ENCODE data around the gene SEC23A.
"Not testable (repeated sequence)": the region's sequence is repeated elsewhere in the genome, so short reads cannot be mapped to it uniquely, and the experiment has no call there.

Gene SEC23A

GRCh38 chr14:39102969-39103957 is at the start of gene SEC23A:
TSS of gene SEC23A (minus strand) at chr14:39103235. CDS start at chr14:39096118, 7,117 bp downstream.
- DNase-seq: peak; percentile 80

- DNase-seq: no peak
Measured at GRCh38 chr14:39145266-39145966, 42.4 kb upstream of the SEC23A start.

GRCh38 chr14:39143226-39143625 is 40.2 kb upstream of the SEC23A start:
- not testable (repeated sequence) for DNase-seq

- DNase-seq: not testable (repeated sequence)
Measured at GRCh38 chr14:39141623-39142022, 38.6 kb upstream of the SEC23A start.

GRCh38 chr14:39140170-39140569 is 37.1 kb upstream of the SEC23A start:
- DNase-seq: no peak

GRCh38 chr14:39138440-39138839 is 35.4 kb upstream of the SEC23A start:
- DNase-seq: no peak

GRCh38 chr14:39137835-39138234 is 34.8 kb upstream of the SEC23A start:
- not testable (repeated sequence) for DNase-seq

GRCh38 chr14:39122330-39123138 is 19.5 kb upstream of the SEC23A start:
- no peak for DNase-seq

GRCh38 chr14:39114073-39114838 is 11.2 kb upstream of the SEC23A start, which contains the start of gene GEMIN2:
TSS of gene GEMIN2 (plus strand) at chr14:39114323. CDS start at chr14:39114339, 16 bp downstream.
- peak; percentile 94 for DNase-seq

GRCh38 chr14:39113685-39114072 is 10.6 kb upstream of the SEC23A start:
- DNase-seq: no peak

- DNase-seq: no peak
Measured at GRCh38 chr14:39109893-39110715, 7.1 kb upstream of the SEC23A start.

GRCh38 chr14:39108791-39109190 is 5.8 kb upstream of the SEC23A start:
- no peak for DNase-seq

- no peak for DNase-seq
Measured at GRCh38 chr14:39107591-39107996, 4.6 kb upstream of the SEC23A start.

GRCh38 chr14:39104078-39104801 is 1.2 kb upstream of the SEC23A start:
- not testable (repeated sequence) for DNase-seq

GRCh38 chr14:39102265-39102968 is 618 bp downstream of the SEC23A start:
- no peak for DNase-seq

- no peak for DNase-seq
Measured at GRCh38 chr14:39099748-39100147, 3.3 kb downstream of the SEC23A start.

- not testable (repeated sequence) for DNase-seq
Measured at GRCh38 chr14:39099215-39099614, 3.8 kb downstream of the SEC23A start.

GRCh38 chr14:39097159-39097558 is 5.9 kb downstream of the SEC23A start:
- DNase-seq: no peak

- DNase-seq: no peak
Measured at GRCh38 chr14:39094515-39094914, 8.5 kb downstream of the SEC23A start.

- DNase-seq: no peak
Measured at GRCh38 chr14:39091716-39092115, 11.3 kb downstream of the SEC23A start.

Measured in activated naive CD4-positive, alpha-beta T cell treated with anti-CD3 and anti-CD28 coated beads, Interleukin-2, amount 50 U/mL, for 16 hours (primary cell).